Neuron (in vitro differentiated cells): Measurements from ENCODE around the gene TSPAN19.

Experiments
- H2AFZ ChIP-seq: one replicate; pipeline ENCODE4 v1.6.1; 2013; ENCODE audit warnings: low read depth, mild to moderate bottlenecking, inconsistent platforms, low read length, moderate library complexity
- H3K27me3 ChIP-seq: one replicate; pipeline ENCODE4 v1.6.1; 2013; ENCODE audit warnings: low read length; ENCODE audit not compliant: insufficient read depth
- H3K36me3 ChIP-seq: one replicate; pipeline ENCODE4 v1.6.1; 2013; ENCODE audit warnings: low read length; ENCODE audit not compliant: insufficient read depth
- H3K4me1 ChIP-seq: one replicate; pipeline ENCODE4 v1.6.1; 2013; ENCODE audit warnings: low read length; ENCODE audit not compliant: insufficient read depth
- H3K4me3 ChIP-seq: 2 replicates; pipeline ENCODE4 v1.5.1; 2013; ENCODE audit warnings: mild to moderate bottlenecking, low read length, moderate library complexity
- H3K9me3 ChIP-seq: one replicate; pipeline ENCODE4 v1.6.1; 2013; ENCODE audit warnings: low read length

The TSPAN19 gene

GRCh38 chr12:85036234-85036707 is at the start of gene TSPAN19, which contains the start of gene LRRIQ1:
TSPAN19 (minus strand) TSS chr12:85036277; CDS start chr12:85029946, 6,331 bp downstream.
LRRIQ1 (plus strand) TSS chr12:85036351; CDS start chr12:85038177, 1,826 bp downstream.
- Histone ChIP-seq H3K36me3 (no peaks in the 10 kb centered on the region), H2AFZ (peak within 1 kb of the TSS; percentile 86), H3K4me1 (peaks cover 2% of the 10 kb centered on the region), H3K4me3 (peak within 1 kb of the TSS; percentile 74), H3K27me3 (no peaks in the 10 kb centered on the region), H3K9me3 (no peaks in the 10 kb centered on the region)

- H3K36me3 ChIP-seq, result no peaks in the 10 kb centered on the region
- H3K4me1 ChIP-seq, result no peaks in the 10 kb centered on the region
- no peak overlapping the region for H2AFZ ChIP-seq
These were observed 49.0 kb upstream of the TSPAN19 start for GRCh38 chr12:85085066-85085465.

GRCh38 chr12:85076688-85077430 is 40.8 kb upstream of the TSPAN19 start:
- no peak overlapping the region for H3K4me3 ChIP-seq
- no peaks in the 10 kb centered on the region for H3K27me3 ChIP-seq
- no peaks in the 10 kb centered on the region for H3K36me3 ChIP-seq
- peak overlapping the region; percentile 89 for H2AFZ ChIP-seq
- no peaks in the 10 kb centered on the region for H3K9me3 ChIP-seq
- H3K4me1 ChIP-seq, result peaks cover 2% of the 10 kb centered on the region

More at GRCh38 chr12:85085066-85085465, 49.0 kb upstream of the TSPAN19 start:
- Histone ChIP-seq H3K9me3 (no peaks in the 10 kb centered on the region), H3K27me3 (no peaks in the 10 kb centered on the region), H3K4me3 (no peak overlapping the region)

GRCh38 chr12:85072826-85073225 is 36.7 kb upstream of the TSPAN19 start:
- no peak overlapping the region for H3K4me3 ChIP-seq
- peaks cover 2% of the 10 kb centered on the region for H3K4me1 ChIP-seq
- H3K36me3 ChIP-seq, result no peaks in the 10 kb centered on the region

GRCh38 chr12:85065837-85066482 is 29.9 kb upstream of the TSPAN19 start:
- H3K4me3 ChIP-seq, result no peak overlapping the region
- H2AFZ ChIP-seq, result no peak overlapping the region
- no peaks in the 10 kb centered on the region for H3K27me3 ChIP-seq
- no peaks in the 10 kb centered on the region for H3K4me1 ChIP-seq
- no peaks in the 10 kb centered on the region for H3K36me3 ChIP-seq
- no peaks in the 10 kb centered on the region for H3K9me3 ChIP-seq

More at GRCh38 chr12:85072826-85073225, 36.7 kb upstream of the TSPAN19 start:
- Histone ChIP-seq H2AFZ (no peak overlapping the region), H3K9me3 (no peaks in the 10 kb centered on the region), H3K27me3 (no peaks in the 10 kb centered on the region)

- no peaks in the 10 kb centered on the region for H3K36me3 ChIP-seq
These were observed 24.8 kb upstream of the TSPAN19 start for GRCh38 chr12:85060916-85061315.

GRCh38 chr12:85059594-85059993 is 23.5 kb upstream of the TSPAN19 start:
- H3K9me3 ChIP-seq, result no peaks in the 10 kb centered on the region
- H3K4me1 ChIP-seq, result no peaks in the 10 kb centered on the region
- H2AFZ ChIP-seq, result no peak overlapping the region
- no peaks in the 10 kb centered on the region for H3K36me3 ChIP-seq
- no peak overlapping the region for H3K4me3 ChIP-seq
- no peaks in the 10 kb centered on the region for H3K27me3 ChIP-seq

More at GRCh38 chr12:85060916-85061315, 24.8 kb upstream of the TSPAN19 start:
- Histone ChIP-seq H3K4me3 (no peak overlapping the region), H2AFZ (no peak overlapping the region), H3K9me3 (no peaks in the 10 kb centered on the region), H3K4me1 (no peaks in the 10 kb centered on the region), H3K27me3 (no peaks in the 10 kb centered on the region)

- H3K27me3 ChIP-seq, result no peaks in the 10 kb centered on the region
- H3K36me3 ChIP-seq, result no peaks in the 10 kb centered on the region
- no peak overlapping the region for H2AFZ ChIP-seq
- no peak overlapping the region for H3K4me3 ChIP-seq
- H3K9me3 ChIP-seq, result no peaks in the 10 kb centered on the region
- H3K4me1 ChIP-seq, result no peaks in the 10 kb centered on the region
These were observed 22.3 kb upstream of the TSPAN19 start for GRCh38 chr12:85058339-85058738.

GRCh38 chr12:85057370-85057963 is 21.4 kb upstream of the TSPAN19 start:
- H2AFZ ChIP-seq, result no peak overlapping the region
- no peak overlapping the region for H3K4me3 ChIP-seq
- no peaks in the 10 kb centered on the region for H3K27me3 ChIP-seq
- H3K36me3 ChIP-seq, result no peaks in the 10 kb centered on the region
- no peaks in the 10 kb centered on the region for H3K9me3 ChIP-seq
- no peaks in the 10 kb centered on the region for H3K4me1 ChIP-seq

- H3K36me3 ChIP-seq, result no peaks in the 10 kb centered on the region
- H2AFZ ChIP-seq, result no peak overlapping the region
- H3K27me3 ChIP-seq, result no peaks in the 10 kb centered on the region
- H3K4me3 ChIP-seq, result no peak overlapping the region
- H3K4me1 ChIP-seq, result no peaks in the 10 kb centered on the region
- no peaks in the 10 kb centered on the region for H3K9me3 ChIP-seq
These were observed 7.8 kb upstream of the TSPAN19 start for GRCh38 chr12:85043829-85044228.

- H3K27me3 ChIP-seq, result no peaks in the 10 kb centered on the region
- no peaks in the 10 kb centered on the region for H3K36me3 ChIP-seq
- no peak overlapping the region for H2AFZ ChIP-seq
- no peaks in the 10 kb centered on the region for H3K4me1 ChIP-seq
- H3K9me3 ChIP-seq, result no peaks in the 10 kb centered on the region
- H3K4me3 ChIP-seq, result no peak overlapping the region
These were observed 5.3 kb upstream of the TSPAN19 start for GRCh38 chr12:85041395-85041794.

GRCh38 chr12:85036733-85037132 is 656 bp upstream of the TSPAN19 start:
- Histone ChIP-seq H3K36me3 (no peaks in the 10 kb centered on the region), H3K4me1 (peaks cover 2% of the 10 kb centered on the region), H2AFZ (peak overlapping the region; percentile 86), H3K4me3 (peak overlapping the region; percentile 74), H3K27me3 (no peaks in the 10 kb centered on the region), H3K9me3 (no peaks in the 10 kb centered on the region)

- H3K36me3 ChIP-seq, result no peaks in the 10 kb centered on the region
- H3K4me1 ChIP-seq, result no peaks in the 10 kb centered on the region
- H3K4me3 ChIP-seq, result no peak overlapping the region
- H2AFZ ChIP-seq, result no peak overlapping the region
- no peaks in the 10 kb centered on the region for H3K9me3 ChIP-seq
- no peaks in the 10 kb centered on the region for H3K27me3 ChIP-seq
These were observed 6.6 kb downstream of the TSPAN19 start for GRCh38 chr12:85029456-85029855.
